IMR-90 (cell line): ENCODE results near the gene SMC6. TPM values are rescaled to one million over a fixed set of nuclear protein-coding genes. Genes with fewer than 3 reads are reported as not detected.

Source experiments
- ATAC-seq: fragments of 200-7000 bp; cut with Tn5 transposase; 2 replicates; pipeline ENCODE4 v1.9.1; 2020; ENCODE audit warnings: low read depth, mild to moderate bottlenecking, moderate library complexity
- BruUV-seq: library from RNA; stranded (reverse); fragments of 400-500 nt; replicated peaks from 2 replicates; lab custom pipeline; 2021; lab: Mats Ljungman, UMichigan
- CTCF ChIA-PET: fragments of 300-600 bp; formaldehyde crosslinking; extraction: SDS; loops from one replicate; lab custom pipeline; 2021; ENCODE audit warnings: antibody characterized with exemption; lab: Yijun Ruan, JAX
- POLR2A ChIA-PET: fragments of 300-600 bp; sonication (Branson Sonifier 250); formaldehyde crosslinking; loops from one replicate; lab custom pipeline; 2022; ENCODE audit warnings: antibody characterized with exemption; ENCODE audit not compliant: unreplicated experiment; lab: Charles Lee
- DNase-seq: peaks from one replicate; pipeline ENCODE4 v3.0.0; 2013
- H2AFZ ChIP-seq: replicated peaks from 2 replicates; pipeline ENCODE3; 2013; ENCODE audit warnings: low read length, mild to moderate bottlenecking; ENCODE audit not compliant: poor library complexity
- H2AK5ac ChIP-seq: 2 replicates; pipeline ENCODE4 v1.6.1; 2013; ENCODE audit warnings: low read depth, low read length, inconsistent platforms
- H2AK9ac ChIP-seq: replicated peaks from 2 replicates; pipeline ENCODE3; 2013; ENCODE audit warnings: mild to moderate bottlenecking, low read depth, low read length, moderate library complexity; ENCODE audit not compliant: poor library complexity
- H2BK120ac ChIP-seq: 2 replicates; pipeline ENCODE4 v1.6.1; 2013; ENCODE audit warnings: low read depth, low read length, inconsistent platforms
- H2BK15ac ChIP-seq: 3 replicates; pipeline ENCODE4 v1.6.1; 2013; ENCODE audit warnings: low read depth, low read length, inconsistent platforms
- H2BK20ac ChIP-seq: 2 replicates; pipeline ENCODE4 v1.6.1; 2013; ENCODE audit warnings: low read depth, mild to moderate bottlenecking, inconsistent platforms, low read length, moderate library complexity
- H2BK5ac ChIP-seq: 2 replicates; pipeline ENCODE4 v1.6.1; 2013; ENCODE audit warnings: mild to moderate bottlenecking, low read depth, low read length, inconsistent platforms; ENCODE audit not compliant: poor library complexity, severe bottlenecking
- H3K14ac ChIP-seq: replicated peaks from 2 replicates; pipeline ENCODE4 v1.6.1; 2013; ENCODE audit warnings: low read depth, low read length, inconsistent platforms
- H3K18ac ChIP-seq: 2 replicates; pipeline ENCODE4 v1.6.1; 2013; ENCODE audit warnings: low read depth, low read length, control low read depth
- H3K23ac ChIP-seq: 2 replicates; pipeline ENCODE4 v1.6.1; 2013; ENCODE audit warnings: low read depth, low read length, inconsistent platforms
- H3K27ac ChIP-seq: 2 replicates; pipeline ENCODE4 v1.5.1; 2013; ENCODE audit warnings: mild to moderate bottlenecking, control low read depth, low read length; ENCODE audit not compliant: insufficient read depth
- H3K27me3 ChIP-seq: 2 replicates; pipeline ENCODE4 v1.6.1; 2013; ENCODE audit warnings: low read length; ENCODE audit not compliant: control insufficient read depth, insufficient read depth
- H3K36me3 ChIP-seq: 2 replicates; pipeline ENCODE4 v1.6.1; 2013; ENCODE audit warnings: low read length, mixed read lengths; ENCODE audit not compliant: control insufficient read depth, insufficient read depth
- H3K4ac ChIP-seq: 2 replicates; pipeline ENCODE4 v1.6.1; 2013; ENCODE audit warnings: low read depth, low read length, inconsistent platforms
- H3K4me1 ChIP-seq: 2 replicates; pipeline ENCODE4 v1.6.1; 2013; ENCODE audit warnings: low read length, mixed read lengths; ENCODE audit not compliant: control insufficient read depth, insufficient read depth
- H3K4me2 ChIP-seq: 2 replicates; pipeline ENCODE4 v1.6.1; 2013; ENCODE audit warnings: low read depth, mild to moderate bottlenecking, control low read depth, low read length, moderate library complexity
- H3K4me3 ChIP-seq: 2 replicates; pipeline ENCODE4 v1.5.1; 2013; ENCODE audit warnings: low read depth, mild to moderate bottlenecking, control low read depth, low read length, moderate library complexity; ENCODE audit not compliant: insufficient read depth
- H3K56ac ChIP-seq: 2 replicates; pipeline ENCODE4 v1.6.1; 2013; ENCODE audit warnings: low read length, inconsistent platforms; ENCODE audit not compliant: insufficient read depth; ENCODE audit errors: extremely low read depth
- H3K79me1 ChIP-seq, 2 experiments: 2 replicates each; pipeline ENCODE4 v1.6.1; 2013; ENCODE audit warnings: low read length in 2 of 2, inconsistent platforms in 1 of 2, low read depth in 1 of 2
- H3K9ac ChIP-seq: 2 replicates; pipeline ENCODE4 v1.6.1; 2013; ENCODE audit warnings: low read depth, low read length, control low read depth
- H3K9me1 ChIP-seq: 2 replicates; pipeline ENCODE4 v1.6.1; 2013; ENCODE audit warnings: low read length, inconsistent platforms; ENCODE audit not compliant: insufficient read depth
- H3K9me3 ChIP-seq: 2 replicates; pipeline ENCODE4 v1.6.1; 2013; ENCODE audit warnings: low read length; ENCODE audit not compliant: control insufficient read depth, insufficient read depth
- H4K20me1 ChIP-seq: 2 replicates; pipeline ENCODE4 v1.6.1; 2013; ENCODE audit warnings: low read length, inconsistent platforms; ENCODE audit not compliant: insufficient read depth
- H4K5ac ChIP-seq: 2 replicates; pipeline ENCODE4 v1.6.1; 2013; ENCODE audit warnings: mild to moderate bottlenecking, low read depth, low read length, control low read depth
- H4K8ac ChIP-seq, 2 experiments: 2 replicates each; pipeline ENCODE4 v1.6.1; 2013; ENCODE audit warnings: low read depth in 2 of 2, low read length in 2 of 2, control low read depth in 1 of 2, inconsistent platforms in 1 of 2
- H4K91ac ChIP-seq: 2 replicates; pipeline ENCODE4 v1.6.1; 2013; ENCODE audit warnings: low read depth, low read length, inconsistent platforms; ENCODE audit not compliant: insufficient read depth
- CEBPB ChIP-seq: IDR thresholded peaks from 2 replicates; pipeline ENCODE4 v1.6.1; 2012; ENCODE audit warnings: low read depth, low read length, improper control_type of control experiment
- CHD1 ChIP-seq: IDR thresholded peaks from 2 replicates; pipeline ENCODE4 v1.6.1; 2012; ENCODE audit warnings: low read depth, low read length, improper control_type of control experiment
- FOS ChIP-seq: fragments of 150-350 bp; IDR thresholded peaks from 2 replicates; pipeline ENCODE4 v1.6.1; 2016; ENCODE audit warnings: low read depth, low read length
- MAZ ChIP-seq: IDR thresholded peaks from 2 replicates; pipeline ENCODE4 v1.6.1; 2012; ENCODE audit warnings: low read depth, mild to moderate bottlenecking, low read length, improper control_type of control experiment, moderate library complexity, borderline replicate concordance
- MXI1 ChIP-seq: IDR thresholded peaks from 2 replicates; pipeline ENCODE4 v1.6.1; 2012; ENCODE audit warnings: low read depth, mild to moderate bottlenecking, low read length, moderate library complexity, borderline replicate concordance
- NFE2L2 ChIP-seq: fragments of 150-350 bp; IDR thresholded peaks from 2 replicates; pipeline ENCODE4 v1.6.1; 2016; ENCODE audit warnings: low read depth, mild to moderate bottlenecking, low read length
- POLR2A ChIP-seq: IDR thresholded peaks from 2 replicates; pipeline ENCODE4 v1.6.1; 2012; ENCODE audit warnings: mild to moderate bottlenecking, low read depth, low read length
- SMC3 ChIP-seq: fragments of 150-350 bp; IDR thresholded peaks from 2 replicates; pipeline ENCODE4 v1.6.1; 2016; ENCODE audit warnings: low read depth, mild to moderate bottlenecking, antibody characterized with exemption, low read length, moderate library complexity
- WGBS, 2 experiments: methylation state at CpG; one replicate each; pipeline versions ENCODE4 v1.1.5 to v1.1.7; 2013; ENCODE audit warnings: missing lambda C conversion rate in 2 of 2; ENCODE audit not compliant: insufficient read length in 1 of 2; ENCODE audit errors: extremely low coverage in 2 of 2; 5-methylcytosine and 5-hydroxymethylcytosine counted together
- dilution Hi-C: fragments of 300-500 bp; cut with HindIII; formaldehyde crosslinking; loops from one replicate; pipeline ENCODE4 v1.14.3; 2018; ENCODE audit warnings: low sequenced_read_pairs; ENCODE audit not compliant: unreplicated experiment
- in situ Hi-C: fragments of 300-500 bp; cut with MboI; formaldehyde crosslinking; loops from 3 replicates; pipeline ENCODE4 v1.14.3; 2019; ENCODE audit warnings: low sequenced_read_pairs, inconsistent platforms, mixed read lengths
- intact Hi-C: fragments of 100-400 bp; cut with micrococcal nuclease; formaldehyde crosslinking; loops from 2 replicates; pipeline ENCODE4 v1.10.0; 2022
- polyA plus RNA-seq, 3 experiments: library from polyadenylated mRNA; depleted of rRNA; stranded (reverse); fragments of >200 nt; gene quantifications; 2 replicates each; pipeline ENCODE4 v1.2.3, GENCODE V29; 2012; ENCODE audit warnings: low replicate concordance in 1 of 3
- total RNA-seq: library from RNA; depleted of rRNA; stranded (reverse); fragments of >200 nt; gene quantifications from 2 replicates; pipeline ENCODE4 v1.2.3, GENCODE V29; 2012
- TF ChIP-seq, protein P1 (sequence below): fragments of 150-350 bp; IDR thresholded peaks from 2 replicates; pipeline ENCODE4 v1.6.1; 2017; ENCODE audit warnings: mild to moderate bottlenecking, antibody characterized with exemption, low read length, low read depth

The SMC6 gene
- total and polyA plus RNA-seq, 2 of the 4 experiments (the other 2 are of a cell fraction) = 6.5 to 10.4 TPM

DNA sequence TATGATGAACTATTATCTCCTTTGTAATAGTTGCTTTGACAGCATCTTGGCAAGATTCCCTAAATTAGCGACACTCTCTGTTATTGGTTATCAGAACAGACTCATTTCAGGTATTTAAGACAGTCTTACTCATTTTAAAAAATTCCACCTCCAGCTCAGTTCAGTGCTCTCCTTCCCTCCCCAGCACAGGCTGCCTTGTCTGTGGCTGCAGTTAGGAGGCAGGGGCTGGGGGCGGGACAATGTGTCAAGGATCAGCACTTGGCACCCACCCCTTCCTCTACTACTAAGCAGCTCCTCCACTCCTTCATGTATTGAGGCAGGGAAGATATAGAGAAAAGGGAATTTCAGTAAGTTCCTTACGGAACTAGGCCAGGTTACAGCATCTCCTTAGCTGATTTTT is 128.2 kb downstream of the SMC6 start:
- no peak overlapping the region for H4K91ac ChIP-seq
- DNase-seq = no peak
- ATAC-seq = no peak
- no peak overlapping the region for H4K5ac ChIP-seq
- ChIA-PET POLR2A (no interaction called here), CTCF (no interaction called here)
- no peaks in the 10 kb centered on the region for H3K36me3 ChIP-seq
- no peak overlapping the region for H3K56ac ChIP-seq
- H2AK5ac ChIP-seq = no peak overlapping the region
- H3K4me1 ChIP-seq = peaks cover 1% of the 10 kb centered on the region; the same call in 1 of the 2 replicates
- H3K14ac ChIP-seq = no peak overlapping the region
- no peak overlapping the region for H2AK9ac ChIP-seq
- H3K18ac ChIP-seq = no peak overlapping the region
- H2BK20ac ChIP-seq = no peak overlapping the region
- 0 out of 2 replicates have a peak, but pooled peaks cover 5% of the 10 kb centered on the region for H3K9me1 ChIP-seq
- H2AFZ ChIP-seq = no peak overlapping the region
- no peak overlapping the region for H3K9ac ChIP-seq
- H4K20me1 ChIP-seq = no peaks in the 10 kb centered on the region
- no peak overlapping the region for H3K27ac ChIP-seq
- no peaks in the 10 kb centered on the region for H3K27me3 ChIP-seq
- H3K4ac ChIP-seq = no peak overlapping the region
- H2BK5ac ChIP-seq = no peak overlapping the region
- dilution Hi-C loops (no loop called here), in situ Hi-C loops (no loop called here), intact Hi-C loops (no loop called here)
- no CpG with 5 or more reads among the region's 3 CpGs for WGBS, 2 experiments
- H3K4me3 ChIP-seq = no peak overlapping the region
- H2BK15ac ChIP-seq = no peak overlapping the region
- BruUV-seq = no TSS peak
- H4K8ac ChIP-seq = no peak overlapping the region
- TF ChIP-seq NFE2L2 (no peak), MAZ (no peak), POLR2A (no peak), CEBPB (no peak), CHD1 (no peak), FOS (no peak), MXI1 (no peak), SMC3 (no peak)
- TF ChIP-seq, protein P1, sequence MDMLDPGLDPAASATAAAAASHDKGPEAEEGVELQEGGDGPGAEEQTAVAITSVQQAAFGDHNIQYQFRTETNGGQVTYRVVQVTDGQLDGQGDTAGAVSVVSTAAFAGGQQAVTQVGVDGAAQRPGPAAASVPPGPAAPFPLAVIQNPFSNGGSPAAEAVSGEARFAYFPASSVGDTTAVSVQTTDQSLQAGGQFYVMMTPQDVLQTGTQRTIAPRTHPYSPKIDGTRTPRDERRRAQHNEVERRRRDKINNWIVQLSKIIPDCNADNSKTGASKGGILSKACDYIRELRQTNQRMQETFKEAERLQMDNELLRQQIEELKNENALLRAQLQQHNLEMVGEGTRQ = no peak
- no peak overlapping the region for H2BK120ac ChIP-seq
- no peaks in the 10 kb centered on the region for H3K9me3 ChIP-seq
- no peak overlapping the region for H3K23ac ChIP-seq
- H3K79me1 ChIP-seq = no peaks in the 10 kb centered on the region
- no peak overlapping the region for H3K4me2 ChIP-seq
